ENCODE results near the gene APEX1. TPM values are rescaled to one million over a fixed set of nuclear protein-coding genes. Genes with fewer than 3 reads are reported as not detected.
A peak's percentile ranks its signal among the peaks of the same experiment; 100 is the strongest.

APEX1 gene
- total and polyA plus RNA-seq, 12 donors = 94.1 to 304 (median 158) TPM

DNA sequence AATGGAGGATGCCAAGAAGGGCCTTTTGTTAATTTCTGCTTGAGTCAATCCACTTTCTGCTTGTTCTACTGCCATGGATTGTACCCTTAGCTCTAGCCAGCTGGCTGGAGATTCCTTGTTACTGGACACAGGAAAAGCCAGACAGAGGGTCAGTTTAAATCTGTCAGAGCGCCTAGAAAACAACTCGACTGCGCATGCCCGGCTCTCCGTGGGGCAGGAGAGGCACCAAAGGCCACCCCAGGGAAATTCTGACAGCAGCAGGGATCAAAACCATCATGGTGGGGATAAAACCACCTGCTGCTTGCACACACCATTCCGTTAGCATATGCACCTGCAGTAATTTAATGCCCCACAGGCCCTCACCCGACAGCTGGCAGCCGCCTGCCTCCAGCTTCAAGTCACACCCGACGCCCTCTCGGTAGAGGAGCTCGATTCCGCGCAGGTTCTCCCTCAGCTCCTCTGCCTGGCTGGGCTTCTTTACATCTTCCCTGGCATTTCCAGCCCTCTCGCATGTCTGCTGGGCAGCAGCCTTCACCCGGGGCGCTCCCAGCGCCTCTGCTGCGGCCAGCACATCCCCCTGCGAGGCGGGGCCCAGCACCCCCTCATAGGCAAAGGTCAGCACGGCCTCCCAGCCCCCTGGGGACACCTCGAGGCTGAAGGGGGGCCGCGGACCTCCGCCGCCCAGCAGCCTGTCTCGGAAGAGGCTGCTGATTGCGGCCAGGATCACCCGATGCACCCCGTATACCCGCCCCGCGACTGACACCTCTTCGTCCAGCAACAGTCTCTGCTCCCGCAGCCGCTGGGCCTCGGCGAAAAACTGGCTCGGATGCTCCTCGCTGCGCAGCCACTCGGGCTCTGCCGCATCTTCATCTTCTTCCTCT is 20.1 kb upstream of the APEX1 start:
- no peaks in the 10 kb centered on the region for H3K4me1 ChIP-seq (replicated peaks in 1 of 2)
- peak overlapping the region in 1 of 4 donors; percentile 21 for H3K4me3 ChIP-seq
- H3K36me3 ChIP-seq (replicated peaks in 1 of 2) = no peaks in the 10 kb centered on the region
- H3K27me3 ChIP-seq = no peaks in the 10 kb centered on the region
- H3K9me3 ChIP-seq (replicated peaks in 1 of 3) = no peaks in the 10 kb centered on the region
- TF ChIP-seq POLR2A (IDR thresholded peaks at IDR 0.05) = no peak
- TF ChIP-seq, protein P1, sequence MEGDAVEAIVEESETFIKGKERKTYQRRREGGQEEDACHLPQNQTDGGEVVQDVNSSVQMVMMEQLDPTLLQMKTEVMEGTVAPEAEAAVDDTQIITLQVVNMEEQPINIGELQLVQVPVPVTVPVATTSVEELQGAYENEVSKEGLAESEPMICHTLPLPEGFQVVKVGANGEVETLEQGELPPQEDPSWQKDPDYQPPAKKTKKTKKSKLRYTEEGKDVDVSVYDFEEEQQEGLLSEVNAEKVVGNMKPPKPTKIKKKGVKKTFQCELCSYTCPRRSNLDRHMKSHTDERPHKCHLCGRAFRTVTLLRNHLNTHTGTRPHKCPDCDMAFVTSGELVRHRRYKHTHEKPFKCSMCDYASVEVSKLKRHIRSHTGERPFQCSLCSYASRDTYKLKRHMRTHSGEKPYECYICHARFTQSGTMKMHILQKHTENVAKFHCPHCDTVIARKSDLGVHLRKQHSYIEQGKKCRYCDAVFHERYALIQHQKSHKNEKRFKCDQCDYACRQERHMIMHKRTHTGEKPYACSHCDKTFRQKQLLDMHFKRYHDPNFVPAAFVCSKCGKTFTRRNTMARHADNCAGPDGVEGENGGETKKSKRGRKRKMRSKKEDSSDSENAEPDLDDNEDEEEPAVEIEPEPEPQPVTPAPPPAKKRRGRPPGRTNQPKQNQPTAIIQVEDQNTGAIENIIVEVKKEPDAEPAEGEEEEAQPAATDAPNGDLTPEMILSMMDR (IDR thresholded peaks at IDR 0.05) = no peak
- DNase-seq = peak in 6 of 7 donors; percentile 28 to 70 (median 38)
- 25 to 35% (median 32%) methylated on average over 22 to 44 of the region's 44 CpGs for WGBS, 4 donors
- intact Hi-C loops (cut with DNase I) = no loop called here
- H3K27ac ChIP-seq = peak overlapping the region in 2 of 5 donors; percentile 26 to 56

DNA sequence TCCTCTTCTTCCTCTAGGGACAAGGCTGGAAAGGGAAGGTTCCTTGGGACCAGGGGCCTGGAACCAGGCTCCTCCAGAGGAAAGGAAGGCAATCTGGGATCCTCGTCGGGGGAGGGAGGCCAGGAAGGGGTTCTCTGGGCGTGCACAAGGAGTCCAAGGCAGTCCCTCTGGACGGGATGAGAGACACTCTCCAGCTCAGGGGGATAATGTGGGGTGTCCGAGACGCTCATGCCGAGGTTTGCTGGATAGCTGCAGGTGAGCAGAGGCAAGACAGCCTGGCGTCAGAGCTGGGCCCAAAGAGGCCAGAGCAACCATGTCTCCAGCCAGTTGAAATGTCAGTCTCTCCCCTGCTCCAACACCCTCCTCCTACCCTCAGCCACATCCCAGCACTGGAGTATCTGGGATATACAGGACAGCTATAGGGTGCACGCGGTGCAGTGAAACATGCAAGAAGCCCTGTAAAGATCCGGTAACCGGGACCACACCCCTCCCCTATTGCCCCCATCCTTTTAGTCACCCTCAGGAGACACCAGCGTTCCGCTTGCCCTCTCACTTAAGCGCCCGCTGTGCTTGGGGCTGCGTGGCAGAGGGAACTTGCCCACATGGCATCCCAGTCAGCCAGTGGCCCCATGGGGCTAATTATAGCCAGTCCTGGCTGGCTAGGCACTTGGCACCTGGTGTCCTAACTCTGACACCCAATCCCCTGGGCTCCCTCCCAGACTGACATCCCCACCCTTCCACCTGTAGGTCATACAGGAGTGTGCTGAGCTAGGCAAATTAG is 19.3 kb upstream of the APEX1 start, which contains the start of gene KLHL33:
KLHL33 (minus strand) TSS at position 585 of the 781 bp plus-strand sequence; CDS start at position 230, 355 bp downstream.
- peak within 1 kb of the TSS in 2 of 5 donors; percentile 26 to 56 for H3K27ac ChIP-seq
- no peaks in the 10 kb centered on the region for H3K4me1 ChIP-seq (replicated peaks in 1 of 2)
- H3K36me3 ChIP-seq (replicated peaks in 1 of 2) = no peaks in the 10 kb centered on the region
- no peaks in the 10 kb centered on the region for H3K9me3 ChIP-seq (replicated peaks in 1 of 3)
- intact Hi-C loops (cut with DNase I) = no loop called here
- TF ChIP-seq, protein P1 (IDR thresholded peaks at IDR 0.05) = no peak
- TF ChIP-seq POLR2A (IDR thresholded peaks at IDR 0.05) = no peak
- 75 to 82% (median 80%) methylated on average over 16 to 17 of the region's 17 CpGs for WGBS, 4 donors
- no peaks in the 10 kb centered on the region for H3K27me3 ChIP-seq
- DNase-seq = no peak
- peak within 1 kb of the TSS in 1 of 4 donors; percentile 21 for H3K4me3 ChIP-seq

DNA sequence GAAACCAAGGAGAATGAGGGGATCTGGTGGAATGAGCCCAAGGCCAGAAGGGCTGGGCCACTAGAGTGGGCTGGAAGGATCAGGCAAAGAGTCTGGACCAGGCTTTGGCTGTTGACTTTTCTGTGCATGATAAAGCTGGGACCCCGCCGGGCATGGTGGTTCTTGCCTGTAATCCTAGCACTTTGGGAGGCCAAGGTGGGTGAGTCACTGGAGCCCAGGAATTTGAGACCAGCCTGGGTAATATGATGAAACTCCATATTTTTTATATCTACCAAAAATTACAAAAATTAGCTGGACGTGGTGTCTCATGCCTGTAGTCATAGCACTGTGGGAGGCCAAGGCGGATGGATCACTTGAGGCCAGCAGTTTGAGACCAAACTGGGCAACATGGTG is 18.7 kb upstream of the APEX1 start:
- TF ChIP-seq, protein P1 (IDR thresholded peaks at IDR 0.05) = no peak
- no peak for TF ChIP-seq POLR2A (IDR thresholded peaks at IDR 0.05)
- no peak overlapping the region for H3K27ac ChIP-seq

DNA sequence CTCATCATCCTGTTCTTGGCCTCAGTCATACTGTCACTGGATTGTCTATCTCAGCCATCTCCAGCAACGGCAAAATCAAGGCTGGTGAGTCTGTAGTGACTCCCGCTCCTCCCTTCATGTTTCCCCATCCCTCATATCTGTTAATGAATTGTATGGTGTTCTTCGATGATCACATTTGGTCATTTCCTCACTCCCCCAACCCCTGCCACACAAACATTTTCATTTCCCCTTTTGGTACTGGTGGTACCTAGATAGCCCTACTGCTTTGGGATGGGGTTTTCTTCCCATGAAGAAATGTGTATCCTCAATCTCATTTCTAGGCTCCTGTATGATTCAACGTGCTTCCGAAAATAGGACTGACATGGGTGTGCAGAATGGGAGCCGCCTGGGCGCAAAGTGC is 16.4 kb upstream of the APEX1 start:
- Histone ChIP-seq H3K4me1 (replicated peaks in 1 of 2) (no peaks in the 10 kb centered on the region), H3K27ac (no peak overlapping the region), H3K4me3 (no peak overlapping the region), H3K9me3 (replicated peaks in 1 of 3) (no peaks in the 10 kb centered on the region), H3K36me3 (replicated peaks in 1 of 2) (no peaks in the 10 kb centered on the region), H3K27me3 (no peaks in the 10 kb centered on the region)
- 75 to 85% (median 79%) methylated on average over 7 of the region's 7 CpGs for WGBS, 4 donors
- TF ChIP-seq POLR2A (IDR thresholded peaks at IDR 0.05) = no peak
- DNase-seq = no peak
- intact Hi-C loops (cut with DNase I) = no loop called here

More for the DNA sequence above, 18.7 kb upstream of the APEX1 start:
- intact Hi-C loops (cut with DNase I) = no loop called here
- no peaks in the 10 kb centered on the region for H3K36me3 ChIP-seq (replicated peaks in 1 of 2)
- no peak overlapping the region for H3K4me3 ChIP-seq
- H3K27me3 ChIP-seq = no peaks in the 10 kb centered on the region
- no peaks in the 10 kb centered on the region for H3K9me3 ChIP-seq (replicated peaks in 1 of 3)
- DNase-seq = no peak
- no peaks in the 10 kb centered on the region for H3K4me1 ChIP-seq (replicated peaks in 1 of 2)
- 67 to 90% (median 90%) methylated on average over 4 of the region's 4 CpGs for WGBS, 4 donors
